Stimulated activated CD4-positive, alpha-beta T cell treated with anti-CD3 and anti-CD28 coated beads, Interleukin-1b, Interleukin-23, amount 100 ng/mL, for 48 hours (primary cell): ENCODE results near the gene BSDC1.
A peak's percentile ranks its signal among the peaks of the same experiment; 100 is the strongest.
"Not testable (repeated sequence)": the region's sequence is repeated elsewhere in the genome, so short reads cannot be mapped to it uniquely, and the experiment has no call there.

ENCODE experiments used
- DNase-seq: peaks from one replicate; pipeline ENCODE4 v3.0.0-alpha.2; 2020

BSDC1 gene

GRCh38 chr1:32394141-32394889, at the start of gene BSDC1:
Gene BSDC1, minus strand, starts transcription at chr1:32394441. Its CDS starts 27 bp downstream, at chr1:32394414.
- peak; percentile 98 for DNase-seq

GRCh38 chr1:32441467-32441866, 47.2 kb upstream of the BSDC1 start:
- not testable (repeated sequence) for DNase-seq

- DNase-seq: not testable (repeated sequence)
Observed at GRCh38 chr1:32438777-32439176, 44.5 kb upstream of the BSDC1 start.

- DNase-seq: no peak
Observed at GRCh38 chr1:32438136-32438535, 43.9 kb upstream of the BSDC1 start.

- no peak for DNase-seq
Observed at GRCh38 chr1:32431736-32432400, 37.6 kb upstream of the BSDC1 start.

GRCh38 chr1:32427264-32427963, 33.2 kb upstream of the BSDC1 start:
- DNase-seq: no peak

GRCh38 chr1:32426489-32427255, 32.4 kb upstream of the BSDC1 start:
- no peak for DNase-seq

- DNase-seq: no peak
Observed at GRCh38 chr1:32421775-32422174, 27.5 kb upstream of the BSDC1 start.

- DNase-seq: no peak
Observed at GRCh38 chr1:32414186-32414886, 20.1 kb upstream of the BSDC1 start.

GRCh38 chr1:32413507-32414185, 19.4 kb upstream of the BSDC1 start:
- DNase-seq: peak; percentile 70

GRCh38 chr1:32411261-32411660, 17.0 kb upstream of the BSDC1 start:
- DNase-seq: no peak

- no peak for DNase-seq
Observed at GRCh38 chr1:32406629-32407111, 12.4 kb upstream of the BSDC1 start.

GRCh38 chr1:32405672-32406467, 11.6 kb upstream of the BSDC1 start:
- DNase-seq: no peak

GRCh38 chr1:32404946-32405345, 10.7 kb upstream of the BSDC1 start:
- DNase-seq: no peak

- DNase-seq: peak; percentile 49
Observed at GRCh38 chr1:32400876-32401631, 6.8 kb upstream of the BSDC1 start.

GRCh38 chr1:32399843-32400242, 5.6 kb upstream of the BSDC1 start:
- DNase-seq: no peak

- no peak for DNase-seq
Observed at GRCh38 chr1:32398401-32398800, 4.2 kb upstream of the BSDC1 start.

GRCh38 chr1:32396524-32396923, 2.3 kb upstream of the BSDC1 start:
- DNase-seq: not testable (repeated sequence)

- no peak for DNase-seq
Observed at GRCh38 chr1:32394890-32395432, 720 bp upstream of the BSDC1 start.

- no peak for DNase-seq
Observed at GRCh38 chr1:32393832-32394140, 455 bp downstream of the BSDC1 start.
